ENCODE measurements around the gene WDR45. TPM values are rescaled to one million over a fixed set of nuclear protein-coding genes. Genes with fewer than 3 reads are reported as not detected.

The WDR45 gene
- total RNA-seq, 4 donors from 2014 or later = 37.6 to 96.5 (median 58.7) TPM

- H3K27ac ChIP-seq = no peak overlapping the region
- intact Hi-C loops (cut with DNase I; ENCODE audit: low total_unique reads) = no loop called here
- no peak for DNase-seq
- H3K36me3 ChIP-seq = no peaks in the 10 kb centered on the region
- H3K9me3 ChIP-seq = no peaks in the 10 kb centered on the region
- H3K4me1 ChIP-seq = no peaks in the 10 kb centered on the region
- H3K4me3 ChIP-seq = no peak overlapping the region
- TF ChIP-seq CTCF (IDR thresholded peaks at IDR 0.05) = no peak
- TF ChIP-seq POLR2A (IDR thresholded peaks at IDR 0.05) = no peak
- H3K27me3 ChIP-seq = no peaks in the 10 kb centered on the region
These were observed 13.4 kb downstream of the WDR45 start for GRCh38 chrX:49066278-49066677.

GRCh38 chrX:49064735-49065134, 15.0 kb downstream of the WDR45 start:
- TF ChIP-seq CTCF (IDR thresholded peaks at IDR 0.05) = no peak
- no peak for TF ChIP-seq POLR2A (IDR thresholded peaks at IDR 0.05)
- no peak for DNase-seq
- no peaks in the 10 kb centered on the region for H3K4me1 ChIP-seq
- H3K9me3 ChIP-seq = no peaks in the 10 kb centered on the region
- no peak overlapping the region for H3K4me3 ChIP-seq
- no peak overlapping the region for H3K27ac ChIP-seq
- intact Hi-C loops (cut with DNase I; ENCODE audit: low total_unique reads) = no loop called here
- H3K36me3 ChIP-seq = no peaks in the 10 kb centered on the region
- H3K27me3 ChIP-seq = no peaks in the 10 kb centered on the region

- Histone ChIP-seq H3K4me1 (no peaks in the 10 kb centered on the region), H3K9me3 (no peaks in the 10 kb centered on the region), H3K27ac (no peak overlapping the region), H3K4me3 (no peak overlapping the region), H3K36me3 (no peaks in the 10 kb centered on the region), H3K27me3 (no peaks in the 10 kb centered on the region)
- intact Hi-C loops (cut with DNase I; ENCODE audit: low total_unique reads) = no loop called here
- TF ChIP-seq CTCF (IDR thresholded peaks at IDR 0.05) (no peak), POLR2A (IDR thresholded peaks at IDR 0.05) (no peak)
- DNase-seq = no peak
These were observed 15.4 kb downstream of the WDR45 start for GRCh38 chrX:49064303-49064702.

- H3K9me3 ChIP-seq = no peaks in the 10 kb centered on the region
- H3K27me3 ChIP-seq = no peaks in the 10 kb centered on the region
- no peak for TF ChIP-seq CTCF (IDR thresholded peaks at IDR 0.05)
- intact Hi-C loops (cut with DNase I; ENCODE audit: low total_unique reads) = no loop called here
- no peaks in the 10 kb centered on the region for H3K4me1 ChIP-seq
- no peak overlapping the region for H3K4me3 ChIP-seq
- no peaks in the 10 kb centered on the region for H3K36me3 ChIP-seq
- DNase-seq = no peak
- no peak overlapping the region for H3K27ac ChIP-seq
These were observed 16.0 kb downstream of the WDR45 start for GRCh38 chrX:49063715-49064114.

GRCh38 chrX:49061916-49062315, 17.8 kb downstream of the WDR45 start:
- H3K4me3 ChIP-seq = no peak overlapping the region
- H3K36me3 ChIP-seq = no peaks in the 10 kb centered on the region
- no peaks in the 10 kb centered on the region for H3K27me3 ChIP-seq
- H3K27ac ChIP-seq = no peak overlapping the region
- TF ChIP-seq POLR2A (IDR thresholded peaks at IDR 0.05) (no peak), CTCF (IDR thresholded peaks at IDR 0.05) (no peak)
- H3K4me1 ChIP-seq = no peaks in the 10 kb centered on the region
- intact Hi-C loops (cut with DNase I; ENCODE audit: low total_unique reads) = no loop called here
- no peak for DNase-seq
- no peaks in the 10 kb centered on the region for H3K9me3 ChIP-seq

All from uterus (tissue), 4 donors.